ENCODE data around the gene VPS35L. TPM values are rescaled to one million over a fixed set of nuclear protein-coding genes. Genes with fewer than 3 reads are reported as not detected.

The VPS35L gene
- total RNA-seq, 2 experiments from 2014 or later = 43.4 to 47.7 TPM

DNA sequence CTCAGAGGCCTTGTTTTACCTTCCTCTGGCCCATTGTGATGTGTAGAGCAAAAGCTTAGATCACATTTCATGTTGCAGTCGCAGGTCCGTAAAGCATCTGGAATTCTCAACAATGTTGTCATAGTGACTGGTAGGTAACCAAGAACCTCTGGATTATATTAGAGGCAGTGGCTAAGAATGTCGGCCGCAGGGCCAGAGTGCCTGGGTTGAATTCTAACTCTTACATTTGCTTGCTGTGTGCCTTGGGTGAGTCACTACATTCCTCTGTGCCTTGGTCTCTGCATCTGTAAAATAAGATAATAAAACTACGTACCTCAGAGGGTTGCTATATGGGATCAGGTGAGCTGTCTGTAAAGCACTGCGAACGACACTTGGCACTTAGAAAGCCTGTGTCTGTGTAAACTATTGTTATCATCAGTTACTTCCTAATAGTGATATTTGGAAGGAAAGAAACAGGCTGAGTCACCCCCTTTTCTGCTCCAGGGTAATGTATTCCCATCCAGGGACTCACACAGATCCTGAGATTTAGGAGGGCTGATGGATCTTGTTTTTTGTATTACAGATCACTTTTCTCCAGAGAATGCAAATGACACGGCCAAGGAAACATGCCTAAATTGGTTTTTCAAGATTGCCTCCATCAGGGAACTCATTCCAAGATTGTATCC, 52.2 kb downstream of the VPS35L start:
- H3K9me3 Mint-ChIP-seq (ENCODE audit: low read depth) = no peaks in the 10 kb centered on the region
- CTCF ChIA-PET = interaction anchor here (0.6 kb wide), 1 partner anchor 244 kb away, joined by 3 read pairs; no protein-coding TSS in a partner anchor

DNA sequence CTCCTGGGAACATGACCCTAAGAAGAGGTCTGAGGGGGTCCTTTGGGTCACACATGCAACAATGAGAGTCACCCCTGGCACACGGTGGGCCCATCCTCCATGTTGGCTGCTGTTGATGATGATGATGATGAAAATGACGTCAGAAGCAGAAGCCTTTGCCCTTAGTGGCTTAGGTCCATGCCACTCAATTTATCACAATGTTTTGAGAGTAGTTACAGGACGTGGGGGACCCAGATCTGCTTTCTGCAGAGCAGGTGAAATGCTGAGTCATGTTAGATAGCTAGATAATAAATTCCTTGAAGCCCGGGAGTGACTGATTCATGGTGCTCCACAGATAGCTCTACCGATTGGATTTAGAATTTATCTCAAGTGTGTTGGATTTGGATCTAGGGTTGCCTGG, 53.9 kb downstream of the VPS35L start:
- no peak overlapping the region for H3K4me3 Mint-ChIP-seq
- peaks cover 19% of the 10 kb centered on the region for H3K36me3 Mint-ChIP-seq
- H3K4me1 Mint-ChIP-seq = no peaks in the 10 kb centered on the region
- no peak for ATAC-seq
- no peaks in the 10 kb centered on the region for H3K27me3 Mint-ChIP-seq
- CTCF ChIA-PET = no interaction called here
- H3K27ac Mint-ChIP-seq = no peak overlapping the region
- DNase-seq = no peak
- no peaks in the 10 kb centered on the region for H3K9me3 Mint-ChIP-seq (ENCODE audit: low read depth)

More for the DNA sequence above, 52.2 kb downstream of the VPS35L start:
- Mint-ChIP-seq H3K27ac (no peak overlapping the region), H3K4me1 (no peaks in the 10 kb centered on the region), H3K36me3 (peaks cover 26% of the 10 kb centered on the region), H3K4me3 (no peak overlapping the region), H3K27me3 (no peaks in the 10 kb centered on the region)
- ATAC-seq (no peak), DNase-seq (no peak)

DNA sequence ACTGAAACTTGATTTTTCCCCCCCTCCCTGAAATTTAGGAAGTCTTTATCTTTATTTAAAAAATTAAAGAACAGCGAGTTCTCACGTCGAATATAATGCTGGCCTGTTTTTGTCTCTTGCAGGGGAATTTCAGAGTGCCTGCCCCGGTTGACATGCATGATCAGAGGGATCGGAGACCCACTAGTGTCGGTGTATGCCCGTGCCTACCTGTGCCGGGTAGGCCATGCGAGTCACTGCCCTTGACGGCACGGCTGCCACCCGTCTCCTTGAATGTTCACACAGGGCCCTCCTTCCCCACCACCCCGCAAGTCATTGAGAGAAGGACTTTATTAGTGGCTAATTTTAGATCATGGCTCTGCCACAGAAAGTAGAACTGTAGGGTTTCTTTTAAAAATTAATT, 54.7 kb downstream of the VPS35L start:
- CTCF ChIA-PET = no interaction called here
- Mint-ChIP-seq H3K27me3 (no peaks in the 10 kb centered on the region), H3K4me1 (no peaks in the 10 kb centered on the region), H3K9me3 (ENCODE audit: low read depth) (no peaks in the 10 kb centered on the region), H3K36me3 (peaks cover 18% of the 10 kb centered on the region), H3K27ac (no peak overlapping the region), H3K4me3 (no peak overlapping the region)
- no peak for DNase-seq
- ATAC-seq = no peak

DNA sequence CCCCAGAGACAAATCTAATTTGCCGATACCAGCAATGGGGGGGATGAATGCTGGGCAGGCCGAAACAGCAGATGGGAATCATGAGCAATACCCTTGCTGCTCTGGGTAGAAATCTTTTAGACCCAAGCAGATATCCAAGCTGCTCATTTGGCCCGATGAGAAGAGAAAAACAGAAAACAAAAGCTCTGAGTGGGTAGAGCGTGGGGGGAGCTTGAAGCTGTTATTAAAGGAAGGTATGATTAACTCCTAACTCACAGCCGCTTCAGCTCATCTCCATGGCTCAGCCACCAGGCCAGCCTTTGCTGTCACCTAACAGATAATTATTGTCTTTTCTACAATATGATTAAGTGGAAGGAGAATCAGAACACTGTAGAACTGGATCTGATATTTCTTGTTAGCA, 58.3 kb downstream of the VPS35L start:
- no peaks in the 10 kb centered on the region for H3K4me1 Mint-ChIP-seq
- H3K4me3 Mint-ChIP-seq = no peak overlapping the region
- no peaks in the 10 kb centered on the region for H3K27me3 Mint-ChIP-seq
- H3K36me3 Mint-ChIP-seq = peaks cover 8% of the 10 kb centered on the region
- no peak for DNase-seq
- CTCF ChIA-PET = no interaction called here
- no peak for ATAC-seq
- no peaks in the 10 kb centered on the region for H3K9me3 Mint-ChIP-seq (ENCODE audit: low read depth)
- no peak overlapping the region for H3K27ac Mint-ChIP-seq

DNA sequence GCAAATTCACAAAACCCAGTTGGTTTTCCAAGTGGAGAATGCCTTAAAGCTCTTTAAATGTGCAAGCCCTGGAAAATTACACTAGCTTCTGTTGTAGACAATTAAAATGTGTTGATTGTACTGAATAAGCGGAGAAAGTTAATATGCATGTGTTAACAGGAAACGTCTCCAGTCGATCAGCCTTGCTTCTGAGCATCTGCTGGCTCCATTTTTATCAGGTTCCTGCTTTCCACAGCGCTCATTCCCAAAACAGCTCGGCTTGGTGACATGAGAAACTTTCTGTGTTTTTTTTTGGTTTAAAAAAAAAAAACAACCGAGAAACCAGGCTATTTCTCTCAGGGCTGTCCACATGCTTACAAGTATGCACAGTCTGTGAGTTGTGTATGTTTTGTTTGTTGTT, 60.7 kb downstream of the VPS35L start:
- H3K4me3 Mint-ChIP-seq = no peak overlapping the region
- no peaks in the 10 kb centered on the region for H3K9me3 Mint-ChIP-seq (ENCODE audit: low read depth)
- no peak for ATAC-seq
- CTCF ChIA-PET = interaction anchor here (0.6 kb wide), 1 partner anchor 77 kb away, joined by 3 read pairs; no protein-coding TSS in a partner anchor
- H3K4me1 Mint-ChIP-seq = no peaks in the 10 kb centered on the region
- no peak overlapping the region for H3K27ac Mint-ChIP-seq
- H3K36me3 Mint-ChIP-seq = peaks cover 3% of the 10 kb centered on the region
- DNase-seq = no peak
- H3K27me3 Mint-ChIP-seq = no peaks in the 10 kb centered on the region

DNA sequence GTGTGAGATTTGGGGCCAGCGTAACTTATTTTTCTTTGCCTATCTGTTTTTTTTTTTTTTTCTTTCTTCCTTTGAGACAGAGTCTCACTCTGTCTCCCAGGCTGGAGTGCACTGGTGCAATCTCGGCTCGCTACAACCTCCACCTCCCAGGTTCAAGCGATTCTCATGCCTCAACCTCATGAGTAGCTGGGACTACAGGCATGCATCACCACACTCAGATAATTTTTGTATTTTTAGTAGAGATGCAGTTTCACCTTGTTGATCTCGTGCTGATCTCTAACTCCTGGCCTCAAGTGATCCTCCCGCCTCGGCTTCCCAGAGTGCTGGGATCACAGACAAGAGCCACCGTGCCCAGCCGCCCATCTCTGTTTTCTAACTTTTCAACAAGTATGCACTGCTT, 63.4 kb downstream of the VPS35L start:
- ATAC-seq = no peak
- Mint-ChIP-seq H3K9me3 (ENCODE audit: low read depth) (no peaks in the 10 kb centered on the region), H3K27ac (no peak overlapping the region), H3K4me1 (no peaks in the 10 kb centered on the region), H3K4me3 (no peak overlapping the region), H3K36me3 (peaks cover 3% of the 10 kb centered on the region), H3K27me3 (no peaks in the 10 kb centered on the region)
- CTCF ChIA-PET = no interaction called here
- DNase-seq = no peak

DNA sequence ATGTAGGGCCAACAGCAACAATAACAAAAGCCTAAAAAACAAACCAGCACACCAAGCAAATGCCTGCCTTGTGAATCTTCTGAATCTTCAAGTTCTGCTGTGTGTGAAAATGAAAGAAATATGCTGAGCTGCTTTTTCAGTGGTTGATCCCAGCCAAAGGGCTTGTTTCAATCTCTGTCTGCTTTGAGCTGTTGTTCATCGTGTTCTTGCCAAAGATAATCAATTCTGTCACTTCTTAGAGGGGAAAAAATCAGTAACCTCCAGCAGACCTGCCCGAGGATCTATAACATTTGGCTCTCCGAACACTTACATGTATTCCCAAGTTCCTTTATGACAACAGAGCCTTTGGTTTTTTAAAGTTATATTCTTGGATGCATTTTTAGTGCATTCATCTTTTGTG, 65.9 kb downstream of the VPS35L start:
- DNase-seq (no peak), ATAC-seq (no peak)
- CTCF ChIA-PET = no interaction called here
- Mint-ChIP-seq H3K27ac (no peak overlapping the region), H3K4me1 (no peaks in the 10 kb centered on the region), H3K4me3 (no peak overlapping the region), H3K36me3 (peaks cover 5% of the 10 kb centered on the region), H3K9me3 (ENCODE audit: low read depth) (no peaks in the 10 kb centered on the region), H3K27me3 (no peaks in the 10 kb centered on the region)

DNA sequence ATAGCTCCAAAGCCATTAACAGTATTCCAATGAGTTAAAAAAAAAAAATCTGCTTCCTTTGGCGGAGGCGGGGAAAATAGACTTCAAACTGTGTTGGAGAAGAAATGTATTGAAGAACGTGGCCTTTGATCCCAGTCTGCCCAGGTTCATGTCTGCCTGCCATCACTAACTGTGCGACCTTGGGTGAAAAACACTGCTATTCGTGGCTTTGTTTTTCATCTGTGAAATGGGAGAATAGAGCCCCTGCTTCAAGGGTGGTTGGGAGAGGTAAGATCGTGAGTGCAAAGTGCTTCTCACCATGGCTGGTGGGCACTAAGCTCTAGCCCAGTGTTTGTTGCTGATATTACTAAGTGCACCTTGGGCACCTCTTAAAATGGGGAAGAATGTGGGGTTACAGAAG, 69.5 kb downstream of the VPS35L start:
- H3K4me3 Mint-ChIP-seq = no peak overlapping the region

DNA sequence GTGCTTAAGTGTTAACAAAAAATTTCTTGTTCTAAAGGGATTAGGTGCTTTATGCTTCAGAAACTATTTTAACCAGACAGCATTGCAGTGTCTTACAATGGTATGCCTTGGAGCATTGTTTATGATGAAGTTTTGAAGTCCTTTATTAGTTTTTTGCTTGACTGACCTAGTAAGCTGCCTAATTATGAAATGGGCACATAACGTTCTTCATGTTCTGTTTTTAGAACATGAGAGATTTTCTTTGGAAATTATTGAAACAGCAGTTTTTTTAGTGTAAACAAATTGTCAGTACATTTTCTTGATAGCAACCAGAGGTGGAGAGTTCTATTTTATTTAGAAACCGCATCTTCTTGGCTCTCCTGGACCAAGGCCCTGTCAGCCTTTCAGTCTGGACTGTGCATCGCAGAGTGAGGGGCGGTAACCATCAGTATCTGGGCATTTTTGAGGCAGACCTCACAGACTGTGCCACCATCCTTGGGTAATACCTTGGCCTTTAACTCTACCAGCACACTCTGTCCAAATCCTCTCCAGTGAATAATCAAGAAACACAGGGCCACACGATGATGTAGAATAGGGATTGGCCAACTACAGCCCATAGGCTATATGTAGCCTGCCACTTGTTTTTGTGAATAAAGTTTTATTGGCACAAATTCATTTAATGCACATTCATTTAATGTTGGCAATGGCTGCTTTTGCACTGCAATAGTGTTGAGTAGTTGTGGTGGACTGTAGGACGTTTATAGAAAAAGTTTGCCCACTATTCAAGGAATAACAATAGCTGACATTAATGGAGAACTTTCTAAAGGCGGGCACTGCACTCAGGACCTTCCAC, 81.1 kb downstream of the VPS35L start:
- no peaks in the 10 kb centered on the region for H3K27me3 Mint-ChIP-seq
- no peaks in the 10 kb centered on the region for H3K9me3 Mint-ChIP-seq (ENCODE audit: low read depth)
- CTCF ChIA-PET = no interaction called here
- no peak overlapping the region for H3K27ac Mint-ChIP-seq
- DNase-seq (no peak), ATAC-seq (no peak)
- H3K36me3 Mint-ChIP-seq = peaks cover 18% of the 10 kb centered on the region
- peaks cover 11% of the 10 kb centered on the region for H3K4me1 Mint-ChIP-seq
- H3K4me3 Mint-ChIP-seq = no peak overlapping the region

More for the DNA sequence above, 69.5 kb downstream of the VPS35L start:
- CTCF ChIA-PET = interaction anchor here (0.6 to 1.2 kb wide), 2 partner anchors 190 to 282 kb away, joined by 3 read pairs; no protein-coding TSS in a partner anchor
- Mint-ChIP-seq H3K9me3 (ENCODE audit: low read depth) (no peaks in the 10 kb centered on the region), H3K4me1 (no peaks in the 10 kb centered on the region), H3K27ac (no peak overlapping the region), H3K36me3 (peaks cover 10% of the 10 kb centered on the region), H3K27me3 (no peaks in the 10 kb centered on the region)
- DNase-seq = no peak
- no peak for ATAC-seq

DNA sequence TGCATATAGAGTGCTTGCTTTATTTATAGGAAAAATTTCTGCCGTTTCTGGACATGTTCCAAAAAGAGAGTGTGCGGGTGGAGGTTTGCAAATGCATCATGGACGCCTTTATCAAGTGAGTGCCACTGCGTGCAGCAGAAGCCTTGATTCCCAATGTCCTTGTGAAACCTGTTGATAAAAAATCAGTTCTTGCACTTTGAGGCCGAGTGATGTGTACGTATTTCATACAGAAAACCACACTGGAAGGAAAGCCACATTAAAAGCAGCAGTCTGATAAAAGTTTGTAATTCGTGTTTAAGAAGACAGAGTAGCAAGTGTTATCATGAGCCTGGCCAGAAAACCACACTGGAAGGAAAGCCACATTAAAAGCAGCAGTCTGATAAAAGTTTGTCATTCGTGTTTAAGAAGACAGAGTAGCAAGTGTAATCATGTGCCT, 84.5 kb downstream of the VPS35L start:
- H3K36me3 Mint-ChIP-seq = peaks cover 19% of the 10 kb centered on the region
- H3K4me3 Mint-ChIP-seq = no peak overlapping the region
- CTCF ChIA-PET = interaction anchor here (1.4 kb wide), 1 partner anchor 38 kb away, joined by 3 read pairs; no protein-coding TSS in a partner anchor
- no peak overlapping the region for H3K27ac Mint-ChIP-seq
- H3K4me1 Mint-ChIP-seq = peaks cover 11% of the 10 kb centered on the region
- no peak for ATAC-seq
- H3K9me3 Mint-ChIP-seq (ENCODE audit: low read depth) = no peaks in the 10 kb centered on the region
- DNase-seq = no peak
- no peaks in the 10 kb centered on the region for H3K27me3 Mint-ChIP-seq

DNA sequence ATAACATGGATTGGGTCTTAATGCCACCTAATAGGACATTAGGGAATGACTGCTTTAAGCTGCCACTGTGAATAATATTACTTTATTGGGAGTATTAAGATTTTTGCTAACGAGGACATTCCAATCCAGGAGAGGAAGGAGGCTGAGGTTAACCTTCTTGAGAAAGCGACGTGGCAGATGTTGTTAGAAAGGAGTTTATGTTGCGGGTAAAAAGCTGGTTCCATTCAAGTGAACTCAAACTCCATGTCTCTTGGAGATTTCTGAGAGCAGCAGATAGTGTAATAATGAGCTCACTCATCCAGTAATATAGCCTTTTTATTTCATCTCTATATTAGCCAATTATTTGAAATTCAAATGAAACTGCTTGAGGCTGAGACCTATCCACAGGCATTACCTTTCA, 87.0 kb downstream of the VPS35L start:
- Mint-ChIP-seq H3K27me3 (no peaks in the 10 kb centered on the region), H3K9me3 (ENCODE audit: low read depth) (no peaks in the 10 kb centered on the region), H3K4me3 (no peak overlapping the region), H3K36me3 (peaks cover 18% of the 10 kb centered on the region), H3K4me1 (peaks cover 11% of the 10 kb centered on the region), H3K27ac (no peak overlapping the region)
- ATAC-seq (no peak), DNase-seq (no peak)
- CTCF ChIA-PET = no interaction called here

DNA sequence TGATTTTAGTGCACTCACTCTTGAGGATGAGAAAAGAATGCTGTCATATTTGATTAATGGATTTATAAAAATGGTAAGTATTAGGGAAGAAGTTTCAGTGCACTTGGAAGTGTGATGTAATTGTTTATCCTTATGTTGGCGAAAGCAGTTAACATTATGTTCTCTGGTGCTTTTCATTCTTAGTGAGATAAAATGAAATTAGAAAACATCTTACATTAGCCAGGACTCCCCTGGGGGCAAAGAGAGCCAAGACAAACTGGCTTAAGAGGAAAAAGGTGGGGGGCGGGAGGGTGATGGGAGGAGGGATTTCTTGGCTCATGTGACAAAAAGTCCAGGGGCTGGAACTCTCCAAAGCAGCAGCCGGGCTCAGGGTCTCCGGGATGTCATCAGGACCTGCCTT, 89.4 kb downstream of the VPS35L start:
- Mint-ChIP-seq H3K4me1 (peaks cover 8% of the 10 kb centered on the region), H3K36me3 (peaks cover 14% of the 10 kb centered on the region), H3K4me3 (no peak overlapping the region), H3K9me3 (ENCODE audit: low read depth) (no peaks in the 10 kb centered on the region), H3K27me3 (no peaks in the 10 kb centered on the region), H3K27ac (no peak overlapping the region)
- ATAC-seq (no peak), DNase-seq (no peak)
- CTCF ChIA-PET = no interaction called here

DNA sequence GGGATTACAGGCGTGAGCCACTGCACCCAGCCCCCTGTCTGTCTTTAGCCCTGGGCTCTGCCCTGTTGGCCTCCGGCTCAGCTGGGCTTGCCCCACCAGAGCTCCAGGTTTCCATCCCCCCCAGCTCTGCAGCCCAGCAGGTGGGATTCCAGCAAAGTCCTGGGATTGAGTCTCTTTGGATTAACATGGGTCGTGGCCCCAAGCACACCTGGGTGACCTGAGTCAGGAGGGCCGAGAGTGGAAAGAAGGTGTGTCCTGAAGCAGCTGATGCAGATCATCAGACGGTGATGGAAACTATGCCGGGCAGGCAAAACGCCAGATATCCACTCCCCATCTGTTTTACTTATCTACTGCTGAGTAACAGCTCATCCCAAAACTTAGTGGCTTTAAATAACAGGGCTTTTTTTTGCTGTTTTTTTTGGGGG, 90.1 kb downstream of the VPS35L start:
- Mint-ChIP-seq H3K27me3 (no peaks in the 10 kb centered on the region), H3K4me1 (peaks cover 2% of the 10 kb centered on the region), H3K36me3 (peaks cover 9% of the 10 kb centered on the region), H3K4me3 (no peak overlapping the region), H3K9me3 (ENCODE audit: low read depth) (no peaks in the 10 kb centered on the region), H3K27ac (no peak overlapping the region)
- CTCF ChIA-PET = no interaction called here
- no peak for ATAC-seq
- DNase-seq = no peak

DNA sequence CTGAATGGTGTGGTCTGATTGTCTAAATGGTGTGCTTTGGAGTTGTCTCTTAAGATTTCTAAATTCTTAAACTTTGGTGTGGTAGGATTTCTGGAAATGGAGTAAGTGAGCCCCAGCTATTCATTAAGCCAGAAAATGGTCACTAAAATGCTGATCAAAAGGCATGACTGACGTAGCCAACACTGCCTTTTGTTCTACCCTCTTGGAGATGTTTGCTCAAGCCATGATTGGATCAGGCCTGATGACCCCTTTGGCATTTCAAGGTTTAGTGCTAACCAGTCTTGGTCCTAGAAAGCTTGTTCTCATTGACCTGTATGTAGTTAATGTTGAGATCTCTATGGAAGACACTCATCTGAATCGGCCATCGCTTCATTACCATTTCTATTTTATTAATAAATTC, 94.5 kb downstream of the VPS35L start:
- no peaks in the 10 kb centered on the region for H3K27me3 Mint-ChIP-seq
- CTCF ChIA-PET = no interaction called here

More for the DNA sequence above, 94.5 kb downstream of the VPS35L start:
- no peak for ATAC-seq
- Mint-ChIP-seq H3K4me3 (no peak overlapping the region), H3K27ac (no peak overlapping the region), H3K9me3 (ENCODE audit: low read depth) (no peaks in the 10 kb centered on the region), H3K36me3 (peaks cover 14% of the 10 kb centered on the region), H3K4me1 (no peaks in the 10 kb centered on the region)
- no peak for DNase-seq

Measured in activated CD8-positive, alpha-beta memory T cell treated with anti-CD3 and anti-CD28 coated beads, Interleukin-2, amount 10 ng/mL, durations not matched to agents 7 days and 5 days (primary cell).